Parathyroid adenoma (tissue), 2 donors: ENCODE measurements around the gene NR3C2.

Experiments used
- H2AFZ ChIP-seq: fragments of 300-600 bp; sonication (generic); one replicate; pipeline ENCODE4 v1.7.0; 2017; ENCODE audit warnings: antibody characterized with exemption, mild to moderate bottlenecking
- H3K27ac ChIP-seq: fragments of 300-600 bp; sonication (generic); one replicate; pipeline ENCODE4 v1.7.0; 2017
- H3K27me3 ChIP-seq: fragments of 300-600 bp; sonication (generic); one replicate; pipeline ENCODE4 v1.7.0; 2017; ENCODE audit warnings: low read length; ENCODE audit not compliant: control insufficient read depth, insufficient read depth
- H3K36me3 ChIP-seq: fragments of 300-600 bp; sonication (generic); one replicate; pipeline ENCODE4 v1.7.0; 2017; ENCODE audit warnings: low read length; ENCODE audit not compliant: control insufficient read depth, insufficient read depth
- H3K4me1 ChIP-seq: fragments of 300-600 bp; sonication (generic); one replicate; pipeline ENCODE4 v1.7.0; 2017; ENCODE audit warnings: control low read depth
- H3K4me2 ChIP-seq: fragments of 300-600 bp; sonication (generic); one replicate; pipeline ENCODE4 v1.7.0; 2017; ENCODE audit warnings: low read length
- H3K4me3 ChIP-seq: fragments of 300-600 bp; sonication (generic); one replicate; pipeline ENCODE4 v1.7.0; 2017; ENCODE audit warnings: low read depth, low read length
- H3K79me2 ChIP-seq: fragments of 300-600 bp; sonication (generic); one replicate; pipeline ENCODE4 v1.7.0; 2017; ENCODE audit warnings: control low read depth
- H3K9ac ChIP-seq: fragments of 300-600 bp; sonication (generic); one replicate; pipeline ENCODE4 v1.7.0; 2017; ENCODE audit warnings: mild to moderate bottlenecking
- H3K9me3 ChIP-seq: fragments of 300-600 bp; sonication (generic); one replicate; pipeline ENCODE4 v1.7.0; 2017; ENCODE audit warnings: low read length; ENCODE audit not compliant: control insufficient read depth
- TF ChIP-seq, protein P1 (sequence below): fragments of 300-600 bp; sonication (generic); IDR thresholded peaks from one replicate; pipeline ENCODE4 v1.7.0; 2017; ENCODE audit warnings: antibody characterized with exemption, mild to moderate bottlenecking
- donor health status: primary hyperparathyroidism.

Gene NR3C2

DNA sequence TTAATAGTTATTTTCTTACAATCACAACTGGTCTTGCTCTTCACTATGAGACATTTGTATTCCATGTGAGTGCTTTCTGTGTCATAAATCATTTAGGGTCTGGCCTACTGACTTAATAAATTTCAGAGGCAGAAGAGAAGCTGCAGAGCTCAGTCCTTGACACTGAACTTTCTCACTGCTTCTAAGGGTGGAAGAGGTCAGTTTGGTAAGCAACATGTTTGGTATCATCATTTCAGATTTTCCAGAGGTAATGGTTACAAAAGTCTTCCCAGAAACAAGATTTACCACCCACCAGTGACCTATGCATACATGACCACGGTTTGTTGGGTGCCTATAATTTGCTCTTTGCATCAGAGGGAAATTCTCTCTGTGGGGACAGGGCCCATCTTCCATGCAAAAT, 148.6 kb downstream of the NR3C2 start:
- Histone ChIP-seq H3K9me3 (no peaks in the 10 kb centered on the region), H3K9ac (no peak overlapping the region), H3K4me3 (no peak overlapping the region), H2AFZ (no peak overlapping the region), H3K4me2 (no peak overlapping the region), H3K27ac (no peak overlapping the region), H3K36me3 (no peaks in the 10 kb centered on the region), H3K27me3 (no peaks in the 10 kb centered on the region), H3K79me2 (peaks cover 3% of the 10 kb centered on the region), H3K4me1 (peaks cover under 1% of the 10 kb centered on the region)
- TF ChIP-seq, protein P1, sequence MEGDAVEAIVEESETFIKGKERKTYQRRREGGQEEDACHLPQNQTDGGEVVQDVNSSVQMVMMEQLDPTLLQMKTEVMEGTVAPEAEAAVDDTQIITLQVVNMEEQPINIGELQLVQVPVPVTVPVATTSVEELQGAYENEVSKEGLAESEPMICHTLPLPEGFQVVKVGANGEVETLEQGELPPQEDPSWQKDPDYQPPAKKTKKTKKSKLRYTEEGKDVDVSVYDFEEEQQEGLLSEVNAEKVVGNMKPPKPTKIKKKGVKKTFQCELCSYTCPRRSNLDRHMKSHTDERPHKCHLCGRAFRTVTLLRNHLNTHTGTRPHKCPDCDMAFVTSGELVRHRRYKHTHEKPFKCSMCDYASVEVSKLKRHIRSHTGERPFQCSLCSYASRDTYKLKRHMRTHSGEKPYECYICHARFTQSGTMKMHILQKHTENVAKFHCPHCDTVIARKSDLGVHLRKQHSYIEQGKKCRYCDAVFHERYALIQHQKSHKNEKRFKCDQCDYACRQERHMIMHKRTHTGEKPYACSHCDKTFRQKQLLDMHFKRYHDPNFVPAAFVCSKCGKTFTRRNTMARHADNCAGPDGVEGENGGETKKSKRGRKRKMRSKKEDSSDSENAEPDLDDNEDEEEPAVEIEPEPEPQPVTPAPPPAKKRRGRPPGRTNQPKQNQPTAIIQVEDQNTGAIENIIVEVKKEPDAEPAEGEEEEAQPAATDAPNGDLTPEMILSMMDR = no peak

DNA sequence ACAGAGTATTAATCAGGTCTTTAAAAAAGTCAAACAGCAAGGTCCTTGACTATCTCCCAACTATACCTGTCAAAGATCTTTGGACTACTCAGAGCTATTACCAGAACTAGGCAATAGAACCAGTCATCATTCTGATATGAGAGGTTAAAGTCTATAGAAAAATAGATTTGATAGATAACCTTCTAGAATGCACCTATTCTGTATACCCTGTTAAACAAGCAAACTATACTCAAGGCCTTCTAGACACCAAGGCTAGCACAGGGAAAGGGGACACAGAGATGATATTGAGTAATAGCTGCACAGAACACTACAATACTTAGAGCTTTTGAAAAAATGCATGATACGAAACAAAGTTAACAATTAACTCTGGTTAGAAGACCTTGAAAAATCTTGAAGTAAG, 149.5 kb downstream of the NR3C2 start:
- TF ChIP-seq, protein P1 = no peak
- H3K4me2 ChIP-seq = no peak overlapping the region
- no peak overlapping the region for H3K27ac ChIP-seq
- no peak overlapping the region for H3K4me3 ChIP-seq
- H3K4me1 ChIP-seq = peaks cover 3% of the 10 kb centered on the region
- peaks cover 3% of the 10 kb centered on the region for H3K79me2 ChIP-seq
- H3K36me3 ChIP-seq = no peaks in the 10 kb centered on the region
- H3K9ac ChIP-seq = no peak overlapping the region
- H3K9me3 ChIP-seq = no peaks in the 10 kb centered on the region
- no peak overlapping the region for H2AFZ ChIP-seq
- H3K27me3 ChIP-seq = no peaks in the 10 kb centered on the region

DNA sequence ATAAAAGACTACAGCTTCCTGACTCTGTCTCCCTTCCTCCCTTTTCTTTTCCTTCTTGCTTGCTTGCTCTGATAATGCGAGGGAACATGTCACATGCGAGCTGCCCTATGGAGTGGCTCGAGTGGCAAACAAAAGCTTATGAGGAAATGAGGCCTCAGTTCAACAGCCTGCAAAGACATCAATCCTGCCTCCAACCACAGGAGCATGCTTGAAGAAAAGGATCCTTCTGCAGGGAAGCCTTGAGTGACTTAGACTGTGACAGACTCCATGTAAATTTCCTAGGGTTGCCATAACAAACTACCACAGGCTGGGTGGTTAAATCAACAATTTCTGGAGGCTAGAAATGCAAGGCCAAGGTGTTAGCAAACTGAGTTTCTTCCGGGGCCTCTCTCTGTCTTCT, 152.5 kb downstream of the NR3C2 start:
- Histone ChIP-seq H3K79me2 (no peaks in the 10 kb centered on the region), H3K4me3 (no peak overlapping the region), H3K4me1 (peaks cover 3% of the 10 kb centered on the region), H3K27me3 (no peaks in the 10 kb centered on the region), H3K9me3 (no peaks in the 10 kb centered on the region), H2AFZ (no peak overlapping the region), H3K9ac (no peak overlapping the region), H3K4me2 (no peak overlapping the region), H3K27ac (no peak overlapping the region), H3K36me3 (no peaks in the 10 kb centered on the region)
- TF ChIP-seq, protein P1 = no peak

DNA sequence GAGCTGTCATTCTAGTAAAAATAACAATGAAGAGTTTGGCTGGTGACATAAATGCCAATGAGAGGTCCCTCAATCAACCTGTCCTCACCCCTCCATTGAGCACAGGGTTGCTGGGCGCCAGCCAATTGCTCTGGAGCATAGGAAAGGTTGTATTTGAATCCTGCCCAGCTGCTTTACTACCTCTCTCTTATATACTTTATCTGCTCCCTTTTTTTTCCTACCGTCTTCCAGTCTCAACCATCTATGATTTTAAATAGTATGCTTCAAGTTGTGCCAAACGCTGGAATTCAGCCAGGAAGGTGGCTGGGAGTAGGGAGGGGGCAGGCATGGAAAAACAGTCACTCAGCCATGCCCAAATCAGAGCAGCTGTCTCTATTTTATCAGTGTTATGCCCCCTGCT, 153.8 kb downstream of the NR3C2 start:
- H3K4me1 ChIP-seq = peaks cover 3% of the 10 kb centered on the region
- TF ChIP-seq, protein P1 = no peak

DNA sequence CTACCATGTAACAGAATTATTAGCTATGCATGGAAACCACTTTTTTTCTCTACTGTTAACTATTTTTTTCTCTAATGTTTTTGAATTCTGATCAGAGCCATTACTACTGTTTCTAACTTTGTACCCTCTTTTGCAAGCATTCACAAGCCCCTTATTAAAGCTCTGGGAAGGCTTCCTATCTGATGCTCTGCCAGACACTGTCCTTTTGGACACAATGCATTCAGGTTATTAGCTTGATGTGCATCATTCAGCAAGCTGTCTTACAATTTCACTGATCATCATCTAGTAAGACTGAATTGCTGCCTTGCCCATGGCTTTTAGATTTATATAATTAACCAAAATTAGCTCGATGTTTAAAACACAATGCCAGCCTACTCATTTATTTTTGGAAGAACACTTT, 155.1 kb downstream of the NR3C2 start:
- Histone ChIP-seq H3K4me2 (no peak overlapping the region), H3K9ac (no peak overlapping the region), H3K4me1 (peaks cover 3% of the 10 kb centered on the region), H3K4me3 (no peak overlapping the region), H3K79me2 (no peaks in the 10 kb centered on the region), H3K9me3 (no peaks in the 10 kb centered on the region), H3K27ac (no peak overlapping the region), H2AFZ (no peak overlapping the region), H3K27me3 (no peaks in the 10 kb centered on the region), H3K36me3 (no peaks in the 10 kb centered on the region)
- TF ChIP-seq, protein P1 = no peak

More for the DNA sequence above, 153.8 kb downstream of the NR3C2 start:
- Histone ChIP-seq H3K79me2 (no peaks in the 10 kb centered on the region), H3K4me3 (no peak overlapping the region), H3K9ac (no peak overlapping the region), H2AFZ (no peak overlapping the region), H3K9me3 (no peaks in the 10 kb centered on the region), H3K36me3 (no peaks in the 10 kb centered on the region), H3K27ac (no peak overlapping the region), H3K4me2 (no peak overlapping the region), H3K27me3 (no peaks in the 10 kb centered on the region)
